Activated T-cell treated with anti-CD3 and anti-CD28 coated beads, Interleukin-2, amount 50 U/mL, for 48 hours (primary cell): ENCODE data around the gene CREB3.

Source experiments
- DNase-seq, 2 experiments: peaks; one replicate each; pipeline ENCODE4 v3.0.0-alpha.2; 2020

CREB3 gene, protein sequence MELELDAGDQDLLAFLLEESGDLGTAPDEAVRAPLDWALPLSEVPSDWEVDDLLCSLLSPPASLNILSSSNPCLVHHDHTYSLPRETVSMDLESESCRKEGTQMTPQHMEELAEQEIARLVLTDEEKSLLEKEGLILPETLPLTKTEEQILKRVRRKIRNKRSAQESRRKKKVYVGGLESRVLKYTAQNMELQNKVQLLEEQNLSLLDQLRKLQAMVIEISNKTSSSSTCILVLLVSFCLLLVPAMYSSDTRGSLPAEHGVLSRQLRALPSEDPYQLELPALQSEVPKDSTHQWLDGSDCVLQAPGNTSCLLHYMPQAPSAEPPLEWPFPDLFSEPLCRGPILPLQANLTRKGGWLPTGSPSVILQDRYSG

DNA sequence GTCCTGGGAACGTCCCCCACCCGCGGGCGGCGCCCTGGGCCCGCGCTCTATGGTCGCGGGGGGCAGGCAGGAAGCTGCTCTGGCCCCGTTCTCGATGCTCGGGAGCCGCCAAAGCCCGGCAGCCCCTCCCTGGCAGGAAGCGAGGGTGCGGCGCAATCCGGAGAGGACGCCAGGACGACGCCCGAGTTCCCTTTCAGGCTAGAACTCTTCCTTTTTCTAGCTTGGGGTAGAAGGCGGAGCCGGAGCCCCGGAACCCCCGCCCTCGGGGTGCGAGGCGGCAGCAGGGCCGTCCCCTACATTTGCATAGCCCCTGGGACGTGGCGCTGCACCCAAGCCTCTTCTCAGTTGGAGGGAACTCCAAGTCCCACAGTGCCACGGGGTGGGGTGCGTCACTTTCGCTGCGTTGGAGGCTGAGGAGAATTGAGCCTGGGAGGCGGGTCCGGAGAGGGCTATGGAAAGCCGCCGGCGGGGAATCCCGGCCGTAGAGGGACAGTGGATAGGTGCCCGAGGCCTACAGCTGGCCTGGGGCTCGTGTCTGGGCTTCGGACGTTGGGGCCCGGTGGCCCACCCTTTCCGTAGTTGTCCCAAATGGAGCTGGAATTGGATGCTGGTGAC is at the start of gene CREB3, which contains the start of gene TLN1:
TSS of gene CREB3 (plus strand) at position 482 of the 615 bp plus-strand sequence. CDS start at position 589, 107 bp downstream.
TSS of gene TLN1 (minus strand) at position 11 of the 615 bp plus-strand sequence. CDS start 6,501 bp downstream, outside the sequence.
- DNase-seq, result peak; percentile 97 to 98

DNA sequence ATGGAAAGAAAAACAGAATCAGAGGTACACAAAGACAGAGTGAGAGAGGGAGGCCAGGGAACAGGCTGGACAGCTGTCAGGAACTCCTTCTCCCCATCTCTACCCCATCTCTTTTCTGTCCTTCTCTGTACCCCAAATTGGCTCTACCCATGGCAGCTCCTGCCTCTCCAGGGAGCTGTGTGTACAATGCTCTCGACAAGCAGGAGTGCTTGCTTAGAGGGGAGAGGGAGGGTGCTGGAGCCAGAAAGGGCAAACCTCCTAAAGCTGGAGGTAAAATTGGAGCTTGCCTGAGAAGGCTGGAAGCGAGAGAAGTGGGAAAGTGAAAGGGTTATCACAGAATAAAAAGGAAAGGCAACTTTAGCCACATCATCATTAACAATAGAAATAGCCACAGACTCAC is 49.1 kb upstream of the CREB3 start:
- no peak for DNase-seq

DNA sequence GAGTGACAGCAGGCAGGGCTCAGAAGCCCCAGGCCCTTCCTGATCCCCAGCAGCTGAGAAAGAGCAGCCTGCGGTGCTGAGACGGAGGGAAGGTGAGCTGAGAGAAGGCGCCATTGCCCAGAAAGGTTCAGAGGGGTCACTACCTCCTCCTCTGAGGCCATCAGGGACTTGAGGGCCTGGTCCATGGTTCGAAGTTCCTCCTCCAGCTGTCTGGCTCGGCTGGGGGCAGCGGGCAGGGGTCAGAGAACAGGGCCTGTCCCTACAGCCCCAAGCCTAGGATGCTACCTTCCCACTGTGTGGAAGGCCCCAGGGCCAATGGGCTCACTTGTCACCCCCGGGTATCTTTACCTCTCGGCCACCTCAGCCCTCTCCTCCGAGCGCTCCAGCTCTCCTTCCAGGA is 47.5 kb upstream of the CREB3 start:
- no peak for DNase-seq

- DNase-seq, result no peak
Measured at GRCh38 chr9:35685506-35685905, 47.0 kb upstream of the CREB3 start.

- no peak for DNase-seq
Measured at GRCh38 chr9:35686222-35687203, 46.0 kb upstream of the CREB3 start.

DNA sequence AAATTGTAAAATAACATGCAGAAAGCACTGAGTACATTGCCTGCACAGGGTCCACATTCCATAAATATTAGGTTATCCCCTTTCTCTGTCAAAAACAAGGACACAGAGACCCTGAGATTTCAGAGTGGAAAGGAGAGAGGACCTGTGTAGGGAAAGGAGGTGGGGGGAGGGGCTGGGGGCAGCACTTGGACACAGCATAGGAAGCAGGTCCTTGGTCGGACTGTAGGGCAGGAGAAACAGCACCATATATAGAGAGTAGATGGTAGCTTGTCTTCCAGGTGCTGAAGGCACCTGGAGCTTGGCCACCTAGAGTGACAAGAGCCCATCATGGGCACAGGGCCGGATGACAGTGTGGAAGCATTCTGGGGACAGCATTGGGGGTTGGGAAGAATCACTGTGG is 45.2 kb upstream of the CREB3 start:
- no peak for DNase-seq

DNA sequence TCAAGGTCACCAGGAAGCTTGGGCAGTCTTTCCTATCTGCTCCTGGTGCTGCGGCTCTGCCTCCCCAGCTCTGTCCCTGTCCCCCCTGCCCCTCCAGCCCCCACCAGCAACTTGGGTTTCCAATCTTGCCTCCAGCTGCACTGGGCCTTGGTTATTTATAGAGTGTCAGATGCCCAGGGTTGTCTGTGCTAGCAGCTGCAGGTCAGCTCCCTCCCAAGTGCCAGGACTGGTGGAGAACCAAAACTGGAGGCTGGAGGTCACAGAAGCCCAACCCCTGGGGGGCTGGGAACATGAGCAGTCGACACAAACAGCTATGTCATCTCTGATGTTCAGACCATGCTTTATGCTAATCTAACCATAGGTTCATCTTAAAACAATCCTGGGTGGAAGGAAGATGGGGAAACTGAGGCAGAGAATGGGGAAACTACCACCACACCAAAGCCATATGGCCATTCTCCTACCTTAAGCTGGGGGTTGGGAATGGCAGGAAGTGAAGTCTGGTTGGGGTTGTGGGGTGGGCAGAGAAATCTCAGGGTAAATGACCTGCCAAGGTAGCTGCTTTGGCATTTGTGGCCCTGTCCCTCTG is 44.4 kb upstream of the CREB3 start:
- DNase-seq, result no peak

GRCh38 chr9:35688558-35689541 is 43.6 kb upstream of the CREB3 start:
- peak in 1 of 2 experiments; percentile 38 for DNase-seq

GRCh38 chr9:35689542-35690293 is 42.7 kb upstream of the CREB3 start, which contains the start of gene TPM2:
Gene TPM2, minus strand, starts transcription at chr9:35689925. Its CDS starts 108 bp downstream, at chr9:35689817.
- no peak for DNase-seq

DNA sequence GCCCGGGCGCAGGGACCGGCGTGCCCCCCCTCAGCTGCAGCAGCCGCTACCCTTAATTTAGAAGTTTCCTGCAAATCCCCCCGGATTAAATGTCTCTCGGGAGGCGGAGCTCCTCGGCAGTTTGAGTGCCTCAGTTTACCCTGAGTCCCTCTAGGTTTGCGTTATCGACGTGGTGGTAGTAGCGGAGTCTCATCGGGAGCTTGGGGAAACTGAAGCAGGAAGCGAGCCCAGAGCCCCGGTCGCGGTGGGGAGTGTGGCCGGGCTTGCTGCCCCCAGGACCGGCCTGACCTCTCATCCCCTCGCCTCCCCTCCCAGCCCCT is 42.2 kb upstream of the CREB3 start:
- no peak for DNase-seq

GRCh38 chr9:35690614-35691333 is 41.7 kb upstream of the CREB3 start:
- DNase-seq, result peak; percentile 45 to 48

- no peak for DNase-seq
Measured at GRCh38 chr9:35691334-35691650, 41.2 kb upstream of the CREB3 start.

GRCh38 chr9:35691757-35692301 is 40.6 kb upstream of the CREB3 start:
- DNase-seq, result no peak

GRCh38 chr9:35695943-35696401 is 36.5 kb upstream of the CREB3 start:
- DNase-seq, result no peak

- peak; percentile 72 to 74 for DNase-seq
Measured at GRCh38 chr9:35696520-35697215, 35.8 kb upstream of the CREB3 start.

DNA sequence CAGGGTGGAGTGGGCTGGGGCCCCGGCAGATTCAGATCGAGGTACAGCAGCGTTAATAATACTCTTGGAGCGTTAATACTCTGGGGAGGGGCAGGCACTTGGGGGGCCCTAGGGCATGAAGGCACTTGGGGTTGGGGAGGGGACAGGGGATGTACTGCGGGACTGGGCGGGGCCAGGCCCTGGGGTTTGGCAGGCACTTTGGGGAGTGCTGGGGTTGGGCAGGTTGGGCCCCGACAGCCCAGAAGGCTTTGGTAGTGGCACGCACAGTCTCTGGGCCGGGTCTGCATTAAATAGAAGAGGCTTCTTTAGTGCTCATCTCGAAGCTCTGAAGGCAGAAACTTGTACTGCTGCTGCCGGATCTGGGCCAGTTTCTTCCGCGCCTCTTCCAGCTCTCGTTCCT is 35.0 kb upstream of the CREB3 start:
- DNase-seq, result no peak

DNA sequence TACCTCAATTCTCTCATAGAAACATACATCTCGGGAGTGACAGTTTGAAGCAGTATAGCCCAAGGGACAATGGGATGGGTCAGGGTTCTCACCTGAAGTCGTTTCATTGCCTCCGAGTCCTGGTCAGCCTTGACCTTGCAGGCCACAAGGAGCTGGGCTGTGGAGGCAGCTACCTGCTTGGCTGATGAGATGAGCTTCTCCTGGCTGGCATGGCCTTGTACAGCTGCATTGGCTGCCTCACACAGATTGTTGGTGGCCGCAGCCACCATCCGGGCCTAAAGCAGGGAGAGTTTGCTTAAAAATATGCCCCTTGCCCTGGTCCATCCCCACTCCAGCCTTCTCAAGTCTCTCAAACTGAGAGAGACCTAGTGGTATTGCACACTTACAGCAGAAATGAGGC is 34.2 kb upstream of the CREB3 start:
- no peak for DNase-seq

GRCh38 chr9:35700031-35700430 is 32.4 kb upstream of the CREB3 start:
- DNase-seq, result no peak

- DNase-seq, result no peak
Measured at GRCh38 chr9:35700942-35701341, 31.5 kb upstream of the CREB3 start.
